HCT116 (cell line): ENCODE data around the gene RNASET2.

ENCODE experiments used
- CEBPB ChIP-seq: IDR thresholded peaks from 2 replicates; pipeline ENCODE4 v1.6.1; 2012; ENCODE audit warnings: low read depth
- EZH2 ChIP-seq: fragments of 200-600 bp; sonication (generic); IDR thresholded peaks from 2 replicates; pipeline ENCODE4 v1.6.1; 2017; ENCODE audit warnings: antibody characterized with exemption, mixed run types
- FOSL1 ChIP-seq: IDR thresholded peaks from 2 replicates; pipeline ENCODE4 v1.6.1; 2012; ENCODE audit warnings: low read depth
- POLR2AphosphoS5 ChIP-seq: IDR thresholded peaks from 2 replicates; pipeline ENCODE4 v1.6.1; 2011; ENCODE audit warnings: mild to moderate bottlenecking, low read depth, low read length, moderate library complexity
- TCF7L2 ChIP-seq: IDR thresholded peaks from 2 replicates; pipeline ENCODE4 v1.7.0; 2011; ENCODE audit warnings: borderline replicate concordance, inconsistent platforms; ENCODE audit not compliant: insufficient read depth, insufficient read length; ENCODE audit errors: extremely low read depth
- YY1 ChIP-seq: IDR thresholded peaks from 2 replicates; pipeline ENCODE4 v1.6.1; 2011; ENCODE audit warnings: low read length, low read depth, moderate library complexity, mild to moderate bottlenecking; ENCODE audit not compliant: insufficient replicate concordance; ENCODE audit errors: extremely low read depth

- no peak for TF ChIP-seq EZH2
- no peak for TF ChIP-seq CEBPB
- no peak for TF ChIP-seq YY1
- no peak for TF ChIP-seq TCF7L2
- no peak for TF ChIP-seq POLR2AphosphoS5
- no peak for TF ChIP-seq FOSL1
These were observed 18.2 kb downstream of the RNASET2 start for GRCh38 chr6:166938150-166938549.
